Stomach (tissue), 4 donors: ENCODE data around the gene SLC4A4.

Experiments
- POLR2AphosphoS5 ChIP-seq, 3 donors: sonication (generic); formaldehyde crosslinking; IDR thresholded peaks; one replicate each; pipeline ENCODE4 v1.6.1; 2016; ENCODE audit warnings: antibody characterized with exemption in 3 of 3
- TF ChIP-seq, protein P1 (sequence below), 7 experiments: fragments of 450-650 bp in 4 of 7; fragments of 200-600 bp in 3 of 7; sonication (generic) in 3 of 7; IDR thresholded peaks; one replicate each; pipeline ENCODE4 v1.5.1; 2016 to 2019; ENCODE audit warnings: antibody characterized with exemption in 7 of 7, control low read depth in 2 of 7, mild to moderate bottlenecking in 1 of 7

DNA sequence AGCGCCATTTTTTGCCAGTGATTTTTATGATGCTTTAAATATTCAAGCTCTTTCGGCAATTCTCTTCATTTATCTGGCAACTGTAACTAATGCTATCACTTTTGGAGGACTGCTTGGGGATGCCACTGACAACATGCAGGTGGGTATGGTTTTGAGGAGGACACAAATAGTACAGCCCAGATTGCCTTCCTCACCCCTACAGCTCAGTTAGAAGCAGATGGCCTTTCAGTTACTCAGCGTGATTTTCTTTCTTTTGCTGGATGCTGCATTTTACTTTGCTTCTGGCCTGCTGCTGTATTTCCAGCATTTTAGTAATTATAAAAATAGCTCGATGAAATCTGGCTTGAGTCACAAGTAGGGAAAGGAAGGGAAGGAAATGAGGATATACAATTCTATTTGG lies 114.7 kb downstream of the SLC4A4 start:
- TF ChIP-seq, protein P1, sequence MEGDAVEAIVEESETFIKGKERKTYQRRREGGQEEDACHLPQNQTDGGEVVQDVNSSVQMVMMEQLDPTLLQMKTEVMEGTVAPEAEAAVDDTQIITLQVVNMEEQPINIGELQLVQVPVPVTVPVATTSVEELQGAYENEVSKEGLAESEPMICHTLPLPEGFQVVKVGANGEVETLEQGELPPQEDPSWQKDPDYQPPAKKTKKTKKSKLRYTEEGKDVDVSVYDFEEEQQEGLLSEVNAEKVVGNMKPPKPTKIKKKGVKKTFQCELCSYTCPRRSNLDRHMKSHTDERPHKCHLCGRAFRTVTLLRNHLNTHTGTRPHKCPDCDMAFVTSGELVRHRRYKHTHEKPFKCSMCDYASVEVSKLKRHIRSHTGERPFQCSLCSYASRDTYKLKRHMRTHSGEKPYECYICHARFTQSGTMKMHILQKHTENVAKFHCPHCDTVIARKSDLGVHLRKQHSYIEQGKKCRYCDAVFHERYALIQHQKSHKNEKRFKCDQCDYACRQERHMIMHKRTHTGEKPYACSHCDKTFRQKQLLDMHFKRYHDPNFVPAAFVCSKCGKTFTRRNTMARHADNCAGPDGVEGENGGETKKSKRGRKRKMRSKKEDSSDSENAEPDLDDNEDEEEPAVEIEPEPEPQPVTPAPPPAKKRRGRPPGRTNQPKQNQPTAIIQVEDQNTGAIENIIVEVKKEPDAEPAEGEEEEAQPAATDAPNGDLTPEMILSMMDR (IDR thresholded peaks at IDR 0.05), result no peak
- no peak for TF ChIP-seq POLR2AphosphoS5 (IDR thresholded peaks at IDR 0.05)
